HepG2 (cell line): Measurements from ENCODE around the gene QKI. TPM values are rescaled to one million over a fixed set of nuclear protein-coding genes. Genes with fewer than 3 reads are reported as not detected.

ENCODE experiments used
- ADNP ChIP-seq: sonication (generic); formaldehyde crosslinking; IDR thresholded peaks from 2 replicates; pipeline ENCODE4 v1.4.0; 2020; ENCODE audit warnings: missing genetic modification reagents
- JDP2 ChIP-seq: sonication (generic); formaldehyde crosslinking; IDR thresholded peaks from 2 replicates; pipeline ENCODE4 v1.8.1; 2022; ENCODE audit warnings: missing genetic modification reagents, borderline replicate concordance
- KAT7 ChIP-seq: IDR thresholded peaks from 2 replicates; pipeline ENCODE4 v1.6.1; 2018; ENCODE audit warnings: borderline replicate concordance, missing compliant biosample characterization
- RFX1 ChIP-seq: fragments of 450-650 bp; IDR thresholded peaks from 2 replicates; pipeline ENCODE4 v1.6.1; 2017
- SIX4 ChIP-seq: sonication (generic); formaldehyde crosslinking; IDR thresholded peaks from 2 replicates; pipeline ENCODE4 v1.4.0; 2020; ENCODE audit warnings: missing genetic modification reagents
- ZNF354B ChIP-seq: sonication (generic); formaldehyde crosslinking; IDR thresholded peaks from 2 replicates; pipeline ENCODE4 v1.8.0; 2022; ENCODE audit warnings: mild to moderate bottlenecking, missing genetic modification reagents
- ZNF768 ChIP-seq: sonication (generic); formaldehyde crosslinking; IDR thresholded peaks from 2 replicates; pipeline ENCODE4 v1.4.0; 2020; ENCODE audit warnings: missing genetic modification reagents
- ZNF83 ChIP-seq: sonication (generic); formaldehyde crosslinking; IDR thresholded peaks from 2 replicates; pipeline ENCODE4 v1.4.0; 2020; ENCODE audit warnings: missing genetic modification reagents, mild to moderate bottlenecking, borderline replicate concordance
- ZSCAN22 ChIP-seq: sonication (generic); formaldehyde crosslinking; IDR thresholded peaks from 2 replicates; pipeline ENCODE4 v1.4.0; 2020; ENCODE audit warnings: mild to moderate bottlenecking, missing genetic modification reagents
- ZSCAN30 ChIP-seq: sonication (generic); formaldehyde crosslinking; IDR thresholded peaks from 2 replicates; pipeline ENCODE4 v1.5.0; 2020; ENCODE audit warnings: mild to moderate bottlenecking, missing genetic modification reagents
- polyA plus RNA-seq, 8 experiments: library from polyadenylated mRNA; depleted of rRNA in 3 of 8; stranded (reverse) in 7 of 8; unstranded in 1 of 8; fragments of >200 nt; fragmentation: Illumina TruSeq in 4 of 8; extraction: Trizol in 4 of 8; gene quantifications; 2 replicates each; pipeline versions ENCODE4 v1.2.1 to v1.2.3, GENCODE V29; 2011 to 2016; ENCODE audit warnings: low read depth in 4 of 8, missing spikeins in 1 of 8, mixed read lengths in 1 of 8; ENCODE audit not compliant: insufficient read depth in 1 of 8
- total RNA-seq, 5 experiments: library from RNA; depleted of rRNA; stranded (reverse); fragments of >200 nt; fragmentation: Illumina TruSeq; extraction: Trizol; gene quantifications; 2 replicates each; pipeline ENCODE4 v1.2.3, GENCODE V29; 2016; ENCODE audit warnings: low read depth in 1 of 5
- TF ChIP-seq, protein P1 (sequence below): sonication (generic); formaldehyde crosslinking; IDR thresholded peaks from 2 replicates; pipeline ENCODE4 v1.4.0; 2020; ENCODE audit warnings: missing genetic modification reagents, borderline replicate concordance
- TF ChIP-seq, protein P2 (sequence below): sonication (generic); formaldehyde crosslinking; conservative IDR thresholded peaks from 2 replicates; pipeline ENCODE4 v1.8.0; 2022; ENCODE audit warnings: missing genetic modification reagents
- TF ChIP-seq, protein P3 (sequence below): sonication (generic); formaldehyde crosslinking; IDR thresholded peaks from 2 replicates; pipeline ENCODE4 v1.5.1; 2020; ENCODE audit warnings: mild to moderate bottlenecking, missing genetic modification reagents, borderline replicate concordance
- TF ChIP-seq, protein P4 (sequence below): sonication (generic); formaldehyde crosslinking; conservative IDR thresholded peaks from 2 replicates; pipeline ENCODE4 v1.4.0; 2020; ENCODE audit warnings: mild to moderate bottlenecking, missing genetic modification reagents, moderate library complexity

The QKI gene
- total and polyA plus RNA-seq, 2 of the 13 experiments (the other 11 are each of a cell fraction or from before 2014, with no cell fraction given), result 136 to 137 TPM

DNA sequence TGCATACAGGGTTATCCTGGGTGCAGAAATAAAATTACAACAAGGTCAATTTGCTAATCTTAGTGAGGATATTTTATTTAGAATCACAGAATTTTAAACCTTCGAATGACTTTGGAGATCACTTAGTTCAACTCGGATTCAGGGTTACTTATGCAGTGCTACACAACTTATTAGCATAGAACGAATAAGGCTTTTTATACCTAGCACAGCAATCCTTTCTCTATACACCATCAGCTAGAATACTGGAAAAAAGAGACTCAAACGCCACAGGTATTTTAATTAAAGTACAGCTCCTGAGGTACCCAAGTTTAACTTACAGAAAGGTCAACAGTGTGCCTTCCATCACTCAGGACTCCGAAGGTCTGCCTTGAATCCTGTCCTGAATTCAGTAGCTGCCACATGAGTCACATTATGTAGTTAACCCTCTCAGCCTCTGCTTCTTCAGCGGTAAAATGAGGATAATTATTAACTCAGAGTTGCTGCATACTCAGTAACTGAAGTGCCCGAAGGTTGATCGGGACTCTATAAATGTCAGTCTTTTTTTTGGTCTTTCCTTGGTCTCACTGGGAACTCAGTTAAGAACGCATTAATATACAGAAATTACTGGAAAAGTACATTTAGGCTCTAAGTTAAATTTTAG lies 6.0 kb upstream of the QKI start (continued):
- TF ChIP-seq, protein P1, sequence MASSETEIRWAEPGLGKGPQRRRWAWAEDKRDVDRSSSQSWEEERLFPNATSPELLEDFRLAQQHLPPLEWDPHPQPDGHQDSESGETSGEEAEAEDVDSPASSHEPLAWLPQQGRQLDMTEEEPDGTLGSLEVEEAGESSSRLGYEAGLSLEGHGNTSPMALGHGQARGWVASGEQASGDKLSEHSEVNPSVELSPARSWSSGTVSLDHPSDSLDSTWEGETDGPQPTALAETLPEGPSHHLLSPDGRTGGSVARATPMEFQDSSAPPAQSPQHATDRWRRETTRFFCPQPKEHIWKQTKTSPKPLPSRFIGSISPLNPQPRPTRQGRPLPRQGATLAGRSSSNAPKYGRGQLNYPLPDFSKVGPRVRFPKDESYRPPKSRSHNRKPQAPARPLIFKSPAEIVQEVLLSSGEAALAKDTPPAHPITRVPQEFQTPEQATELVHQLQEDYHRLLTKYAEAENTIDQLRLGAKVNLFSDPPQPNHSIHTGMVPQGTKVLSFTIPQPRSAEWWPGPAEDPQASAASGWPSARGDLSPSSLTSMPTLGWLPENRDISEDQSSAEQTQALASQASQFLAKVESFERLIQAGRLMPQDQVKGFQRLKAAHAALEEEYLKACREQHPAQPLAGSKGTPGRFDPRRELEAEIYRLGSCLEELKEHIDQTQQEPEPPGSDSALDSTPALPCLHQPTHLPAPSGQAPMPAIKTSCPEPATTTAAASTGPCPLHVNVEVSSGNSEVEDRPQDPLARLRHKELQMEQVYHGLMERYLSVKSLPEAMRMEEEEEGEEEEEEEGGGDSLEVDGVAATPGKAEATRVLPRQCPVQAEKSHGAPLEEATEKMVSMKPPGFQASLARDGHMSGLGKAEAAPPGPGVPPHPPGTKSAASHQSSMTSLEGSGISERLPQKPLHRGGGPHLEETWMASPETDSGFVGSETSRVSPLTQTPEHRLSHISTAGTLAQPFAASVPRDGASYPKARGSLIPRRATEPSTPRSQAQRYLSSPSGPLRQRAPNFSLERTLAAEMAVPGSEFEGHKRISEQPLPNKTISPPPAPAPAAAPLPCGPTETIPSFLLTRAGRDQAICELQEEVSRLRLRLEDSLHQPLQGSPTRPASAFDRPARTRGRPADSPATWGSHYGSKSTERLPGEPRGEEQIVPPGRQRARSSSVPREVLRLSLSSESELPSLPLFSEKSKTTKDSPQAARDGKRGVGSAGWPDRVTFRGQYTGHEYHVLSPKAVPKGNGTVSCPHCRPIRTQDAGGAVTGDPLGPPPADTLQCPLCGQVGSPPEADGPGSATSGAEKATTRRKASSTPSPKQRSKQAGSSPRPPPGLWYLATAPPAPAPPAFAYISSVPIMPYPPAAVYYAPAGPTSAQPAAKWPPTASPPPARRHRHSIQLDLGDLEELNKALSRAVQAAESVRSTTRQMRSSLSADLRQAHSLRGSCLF, result no peak
- TF ChIP-seq SIX4 (CRISPR knock-in tag), result no peak
- TF ChIP-seq, protein P2, sequence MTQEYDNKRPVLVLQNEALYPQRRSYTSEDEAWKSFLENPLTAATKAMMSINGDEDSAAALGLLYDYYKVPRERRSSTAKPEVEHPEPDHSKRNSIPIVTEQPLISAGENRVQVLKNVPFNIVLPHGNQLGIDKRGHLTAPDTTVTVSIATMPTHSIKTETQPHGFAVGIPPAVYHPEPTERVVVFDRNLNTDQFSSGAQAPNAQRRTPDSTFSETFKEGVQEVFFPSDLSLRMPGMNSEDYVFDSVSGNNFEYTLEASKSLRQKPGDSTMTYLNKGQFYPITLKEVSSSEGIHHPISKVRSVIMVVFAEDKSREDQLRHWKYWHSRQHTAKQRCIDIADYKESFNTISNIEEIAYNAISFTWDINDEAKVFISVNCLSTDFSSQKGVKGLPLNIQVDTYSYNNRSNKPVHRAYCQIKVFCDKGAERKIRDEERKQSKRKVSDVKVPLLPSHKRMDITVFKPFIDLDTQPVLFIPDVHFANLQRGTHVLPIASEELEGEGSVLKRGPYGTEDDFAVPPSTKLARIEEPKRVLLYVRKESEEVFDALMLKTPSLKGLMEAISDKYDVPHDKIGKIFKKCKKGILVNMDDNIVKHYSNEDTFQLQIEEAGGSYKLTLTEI (CRISPR knock-in tag), result no peak
- TF ChIP-seq, protein P3, sequence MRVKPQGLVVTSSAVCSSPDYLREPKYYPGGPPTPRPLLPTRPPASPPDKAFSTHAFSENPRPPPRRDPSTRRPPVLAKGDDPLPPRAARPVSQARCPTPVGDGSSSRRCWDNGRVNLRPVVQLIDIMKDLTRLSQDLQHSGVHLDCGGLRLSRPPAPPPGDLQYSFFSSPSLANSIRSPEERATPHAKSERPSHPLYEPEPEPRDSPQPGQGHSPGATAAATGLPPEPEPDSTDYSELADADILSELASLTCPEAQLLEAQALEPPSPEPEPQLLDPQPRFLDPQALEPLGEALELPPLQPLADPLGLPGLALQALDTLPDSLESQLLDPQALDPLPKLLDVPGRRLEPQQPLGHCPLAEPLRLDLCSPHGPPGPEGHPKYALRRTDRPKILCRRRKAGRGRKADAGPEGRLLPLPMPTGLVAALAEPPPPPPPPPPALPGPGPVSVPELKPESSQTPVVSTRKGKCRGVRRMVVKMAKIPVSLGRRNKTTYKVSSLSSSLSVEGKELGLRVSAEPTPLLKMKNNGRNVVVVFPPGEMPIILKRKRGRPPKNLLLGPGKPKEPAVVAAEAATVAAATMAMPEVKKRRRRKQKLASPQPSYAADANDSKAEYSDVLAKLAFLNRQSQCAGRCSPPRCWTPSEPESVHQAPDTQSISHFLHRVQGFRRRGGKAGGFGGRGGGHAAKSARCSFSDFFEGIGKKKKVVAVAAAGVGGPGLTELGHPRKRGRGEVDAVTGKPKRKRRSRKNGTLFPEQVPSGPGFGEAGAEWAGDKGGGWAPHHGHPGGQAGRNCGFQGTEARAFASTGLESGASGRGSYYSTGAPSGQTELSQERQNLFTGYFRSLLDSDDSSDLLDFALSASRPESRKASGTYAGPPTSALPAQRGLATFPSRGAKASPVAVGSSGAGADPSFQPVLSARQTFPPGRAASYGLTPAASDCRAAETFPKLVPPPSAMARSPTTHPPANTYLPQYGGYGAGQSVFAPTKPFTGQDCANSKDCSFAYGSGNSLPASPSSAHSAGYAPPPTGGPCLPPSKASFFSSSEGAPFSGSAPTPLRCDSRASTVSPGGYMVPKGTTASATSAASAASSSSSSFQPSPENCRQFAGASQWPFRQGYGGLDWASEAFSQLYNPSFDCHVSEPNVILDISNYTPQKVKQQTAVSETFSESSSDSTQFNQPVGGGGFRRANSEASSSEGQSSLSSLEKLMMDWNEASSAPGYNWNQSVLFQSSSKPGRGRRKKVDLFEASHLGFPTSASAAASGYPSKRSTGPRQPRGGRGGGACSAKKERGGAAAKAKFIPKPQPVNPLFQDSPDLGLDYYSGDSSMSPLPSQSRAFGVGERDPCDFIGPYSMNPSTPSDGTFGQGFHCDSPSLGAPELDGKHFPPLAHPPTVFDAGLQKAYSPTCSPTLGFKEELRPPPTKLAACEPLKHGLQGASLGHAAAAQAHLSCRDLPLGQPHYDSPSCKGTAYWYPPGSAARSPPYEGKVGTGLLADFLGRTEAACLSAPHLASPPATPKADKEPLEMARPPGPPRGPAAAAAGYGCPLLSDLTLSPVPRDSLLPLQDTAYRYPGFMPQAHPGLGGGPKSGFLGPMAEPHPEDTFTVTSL (CRISPR knock-in tag), result peak; percentile 39; the same call in 1 of the 2 replicates
- no peak for TF ChIP-seq ZNF354B (CRISPR knock-in tag)
- TF ChIP-seq, protein P4, sequence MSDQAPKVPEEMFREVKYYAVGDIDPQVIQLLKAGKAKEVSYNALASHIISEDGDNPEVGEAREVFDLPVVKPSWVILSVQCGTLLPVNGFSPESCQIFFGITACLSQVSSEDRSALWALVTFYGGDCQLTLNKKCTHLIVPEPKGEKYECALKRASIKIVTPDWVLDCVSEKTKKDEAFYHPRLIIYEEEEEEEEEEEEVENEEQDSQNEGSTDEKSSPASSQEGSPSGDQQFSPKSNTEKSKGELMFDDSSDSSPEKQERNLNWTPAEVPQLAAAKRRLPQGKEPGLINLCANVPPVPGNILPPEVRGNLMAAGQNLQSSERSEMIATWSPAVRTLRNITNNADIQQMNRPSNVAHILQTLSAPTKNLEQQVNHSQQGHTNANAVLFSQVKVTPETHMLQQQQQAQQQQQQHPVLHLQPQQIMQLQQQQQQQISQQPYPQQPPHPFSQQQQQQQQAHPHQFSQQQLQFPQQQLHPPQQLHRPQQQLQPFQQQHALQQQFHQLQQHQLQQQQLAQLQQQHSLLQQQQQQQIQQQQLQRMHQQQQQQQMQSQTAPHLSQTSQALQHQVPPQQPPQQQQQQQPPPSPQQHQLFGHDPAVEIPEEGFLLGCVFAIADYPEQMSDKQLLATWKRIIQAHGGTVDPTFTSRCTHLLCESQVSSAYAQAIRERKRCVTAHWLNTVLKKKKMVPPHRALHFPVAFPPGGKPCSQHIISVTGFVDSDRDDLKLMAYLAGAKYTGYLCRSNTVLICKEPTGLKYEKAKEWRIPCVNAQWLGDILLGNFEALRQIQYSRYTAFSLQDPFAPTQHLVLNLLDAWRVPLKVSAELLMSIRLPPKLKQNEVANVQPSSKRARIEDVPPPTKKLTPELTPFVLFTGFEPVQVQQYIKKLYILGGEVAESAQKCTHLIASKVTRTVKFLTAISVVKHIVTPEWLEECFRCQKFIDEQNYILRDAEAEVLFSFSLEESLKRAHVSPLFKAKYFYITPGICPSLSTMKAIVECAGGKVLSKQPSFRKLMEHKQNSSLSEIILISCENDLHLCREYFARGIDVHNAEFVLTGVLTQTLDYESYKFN (CRISPR knock-in tag), result peak; percentile 80
- TF ChIP-seq ZNF83 (CRISPR knock-in tag), result no peak
- TF ChIP-seq ADNP, result no peak
- TF ChIP-seq ZSCAN30 (CRISPR knock-in tag), result no peak
- TF ChIP-seq ZNF768, result no peak
- TF ChIP-seq RFX1, result no peak
- TF ChIP-seq ZSCAN22 (CRISPR knock-in tag), result no peak
- no peak for TF ChIP-seq JDP2 (CRISPR knock-in tag)
- TF ChIP-seq KAT7 (CRISPR knock-in tag), result peak; percentile 80
